ENCODE data around the gene TBC1D21.

GRCh38 chr15:73936181-73936580, 62.8 kb downstream of the TBC1D21 start:
- TF ChIP-seq TAF1 (IDR thresholded peaks at IDR 0.05; ENCODE audit: low read depth, low read length) (no peak), POLR2A (IDR thresholded peaks at IDR 0.05; ENCODE audit: low read depth, low read length) (no peak), POLR2AphosphoS5 (IDR thresholded peaks at IDR 0.05; ENCODE audit: low read depth, low read length) (no peak)
